HepG2 (cell line): ENCODE measurements around the gene P4HA1. TPM values are rescaled to one million over a fixed set of nuclear protein-coding genes. Genes with fewer than 3 reads are reported as not detected.
A peak's percentile ranks its signal among the peaks of the same experiment; 100 is the strongest.

ENCODE experiments used
- BATF2 ChIP-seq: sonication (generic); formaldehyde crosslinking; IDR thresholded peaks from 2 replicates; pipeline ENCODE4 v1.8.0; 2022; ENCODE audit warnings: mild to moderate bottlenecking, missing genetic modification reagents, moderate library complexity
- EHMT2 ChIP-seq: fragments of 200-600 bp; sonication (generic); IDR thresholded peaks from 2 replicates; pipeline ENCODE4 v1.7.0; 2017; ENCODE audit warnings: antibody characterized with exemption, low read depth, low read length, borderline replicate concordance
- FOXK2 ChIP-seq: fragments of 450-650 bp; IDR thresholded peaks from 2 replicates; pipeline ENCODE4 v1.6.1; 2016
- HNF4A ChIP-seq: sonication (generic); formaldehyde crosslinking; IDR thresholded peaks from 2 replicates; pipeline ENCODE4 v1.4.0; 2020; ENCODE audit warnings: missing genetic modification reagents
- MBNL3 ChIP-seq: fragments of 250-450 bp; sonication (Bioruptor Pico); conservative IDR thresholded peaks from 2 replicates; pipeline ENCODE4 v1.8.0; 2022; ENCODE audit warnings: mild to moderate bottlenecking, inconsistent platforms
- MLXIP ChIP-seq: sonication (generic); formaldehyde crosslinking; IDR thresholded peaks from 2 replicates; pipeline ENCODE4 v1.9.0; 2021; ENCODE audit warnings: missing genetic modification reagents, borderline replicate concordance
- PHB2 ChIP-seq: fragments of 450-650 bp; IDR thresholded peaks from 2 replicates; pipeline ENCODE4 v1.6.1; 2018; ENCODE audit not compliant: partially characterized antibody
- TEAD3 ChIP-seq: optimal IDR thresholded peaks from 2 replicates; pipeline ENCODE3; 2016; ENCODE audit warnings: borderline replicate concordance
- TP53 ChIP-seq: sonication (generic); formaldehyde crosslinking; conservative IDR thresholded peaks from 2 replicates; pipeline ENCODE4 v1.4.0; 2020; ENCODE audit warnings: missing genetic modification reagents
- XRCC5 ChIP-seq: fragments of 200-400 bp; formaldehyde crosslinking; optimal IDR thresholded peaks from 2 replicates; pipeline ENCODE3; 2017; ENCODE audit warnings: mild to moderate bottlenecking, low read length
- ZNF180 ChIP-seq: sonication (generic); formaldehyde crosslinking; IDR thresholded peaks from 2 replicates; pipeline ENCODE4 v1.4.0; 2020; ENCODE audit warnings: low read depth, missing genetic modification reagents, borderline replicate concordance
- ZNF343 ChIP-seq: sonication (generic); formaldehyde crosslinking; IDR thresholded peaks from 2 replicates; pipeline ENCODE4 v1.4.0; 2020; ENCODE audit warnings: mild to moderate bottlenecking, missing genetic modification reagents
- ZNF678 ChIP-seq: sonication (generic); formaldehyde crosslinking; IDR thresholded peaks from 2 replicates; pipeline ENCODE4 v1.4.0; 2020; ENCODE audit warnings: mild to moderate bottlenecking, missing genetic modification reagents
- ZNF775 ChIP-seq: sonication (generic); formaldehyde crosslinking; IDR thresholded peaks from 2 replicates; pipeline ENCODE4 v1.4.0; 2020; ENCODE audit warnings: missing genetic modification reagents, mild to moderate bottlenecking, moderate library complexity, borderline replicate concordance
- ZNF879 ChIP-seq: sonication (generic); formaldehyde crosslinking; IDR thresholded peaks from 2 replicates; pipeline ENCODE4 v1.8.1; 2023; ENCODE audit warnings: missing genetic modification reagents
- polyA plus RNA-seq, 8 experiments: library from polyadenylated mRNA; depleted of rRNA in 3 of 8; stranded (reverse) in 7 of 8; unstranded in 1 of 8; fragments of >200 nt; fragmentation: Illumina TruSeq in 4 of 8; extraction: Trizol in 4 of 8; gene quantifications; 2 replicates each; pipeline versions ENCODE4 v1.2.1 to v1.2.3, GENCODE V29; 2011 to 2016; ENCODE audit warnings: low read depth in 4 of 8, missing spikeins in 1 of 8, mixed read lengths in 1 of 8; ENCODE audit not compliant: insufficient read depth in 1 of 8
- total RNA-seq, 5 experiments: library from RNA; depleted of rRNA; stranded (reverse); fragments of >200 nt; fragmentation: Illumina TruSeq; extraction: Trizol; gene quantifications; 2 replicates each; pipeline ENCODE4 v1.2.3, GENCODE V29; 2016; ENCODE audit warnings: low read depth in 1 of 5
- TF ChIP-seq, protein P1 (sequence below): sonication (generic); formaldehyde crosslinking; IDR thresholded peaks from 2 replicates; pipeline ENCODE4 v1.4.0; 2020; ENCODE audit warnings: missing genetic modification reagents, borderline replicate concordance
- TF ChIP-seq, protein P2 (sequence below), 2 experiments: sonication (generic) in 1 of 2; formaldehyde crosslinking in 1 of 2; IDR thresholded peaks; 2 replicates each; pipeline versions ENCODE4 v1.5.1 to v1.6.1; 2011 to 2020; ENCODE audit warnings: borderline replicate concordance in 1 of 2, low read depth in 1 of 2, low read length in 1 of 2, mild to moderate bottlenecking in 1 of 2, missing genetic modification reagents in 1 of 2, moderate library complexity in 1 of 2

Gene P4HA1
- total and polyA plus RNA-seq, 2 of the 13 experiments (the other 11 are each of a cell fraction or from before 2014, with no cell fraction given): 63.1 to 196 TPM

DNA sequence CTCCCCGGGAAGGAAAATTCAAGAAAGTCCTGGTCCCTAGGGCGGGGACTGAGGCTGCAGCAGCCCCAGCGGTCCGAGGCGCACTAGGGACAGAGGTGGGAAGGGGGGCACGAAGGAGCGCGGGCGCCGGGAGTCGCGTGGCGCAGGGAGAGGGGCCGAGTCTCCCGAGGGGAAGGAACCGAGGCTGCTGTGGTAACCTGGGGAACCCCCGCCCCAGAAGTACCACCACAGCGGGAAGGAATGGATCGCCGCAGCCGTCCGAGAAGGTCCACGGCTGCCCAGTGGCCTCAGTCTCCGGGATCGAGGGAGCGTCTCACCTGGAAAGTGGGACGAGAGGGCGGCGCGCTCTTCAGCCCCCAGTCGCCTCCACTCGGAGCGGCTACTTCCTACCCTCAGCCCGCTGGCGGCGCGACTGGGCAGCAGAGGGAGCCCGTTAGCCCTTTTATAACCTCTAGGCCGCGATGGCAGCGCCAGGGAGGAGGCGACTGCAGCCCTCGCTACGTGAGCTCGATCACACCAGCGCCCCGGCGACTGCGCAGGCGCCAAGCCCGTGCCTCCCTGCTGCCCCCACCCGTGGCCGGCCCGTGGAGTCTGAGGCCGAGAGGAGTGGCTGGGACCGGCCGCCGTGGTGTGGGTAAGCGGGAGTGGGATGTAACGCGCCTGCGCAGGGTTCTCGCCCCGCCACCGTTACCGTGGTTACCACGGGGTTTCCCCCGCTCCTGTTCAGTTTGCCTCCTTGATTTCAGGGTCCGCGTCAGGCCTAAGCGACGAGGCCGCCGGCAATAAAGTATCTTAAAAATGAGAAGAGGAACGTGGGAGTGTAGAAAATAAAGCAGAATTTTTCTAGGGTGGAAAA lies at the start of gene P4HA1 (continued):
- peak; percentile 26; the same call in 1 of the 2 replicates for TF ChIP-seq MLXIP (CRISPR knock-in tag)
- peak; percentile 45; the same call in 1 of the 2 replicates for TF ChIP-seq ZNF180 (CRISPR knock-in tag)
- peak; percentile 93 for TF ChIP-seq ZNF343 (CRISPR knock-in tag)
- no peak for TF ChIP-seq MBNL3 (CRISPR knock-in tag)
- TF ChIP-seq EHMT2: no peak
- peak; percentile 58 for TF ChIP-seq TEAD3 (CRISPR knock-in tag)
- TF ChIP-seq HNF4A: peak; percentile 39; the same call in 1 of the 2 replicates
- TF ChIP-seq BATF2: peak; percentile 78; the same call in 1 of the 2 replicates
- TF ChIP-seq FOXK2: no peak
- TF ChIP-seq, protein P1, sequence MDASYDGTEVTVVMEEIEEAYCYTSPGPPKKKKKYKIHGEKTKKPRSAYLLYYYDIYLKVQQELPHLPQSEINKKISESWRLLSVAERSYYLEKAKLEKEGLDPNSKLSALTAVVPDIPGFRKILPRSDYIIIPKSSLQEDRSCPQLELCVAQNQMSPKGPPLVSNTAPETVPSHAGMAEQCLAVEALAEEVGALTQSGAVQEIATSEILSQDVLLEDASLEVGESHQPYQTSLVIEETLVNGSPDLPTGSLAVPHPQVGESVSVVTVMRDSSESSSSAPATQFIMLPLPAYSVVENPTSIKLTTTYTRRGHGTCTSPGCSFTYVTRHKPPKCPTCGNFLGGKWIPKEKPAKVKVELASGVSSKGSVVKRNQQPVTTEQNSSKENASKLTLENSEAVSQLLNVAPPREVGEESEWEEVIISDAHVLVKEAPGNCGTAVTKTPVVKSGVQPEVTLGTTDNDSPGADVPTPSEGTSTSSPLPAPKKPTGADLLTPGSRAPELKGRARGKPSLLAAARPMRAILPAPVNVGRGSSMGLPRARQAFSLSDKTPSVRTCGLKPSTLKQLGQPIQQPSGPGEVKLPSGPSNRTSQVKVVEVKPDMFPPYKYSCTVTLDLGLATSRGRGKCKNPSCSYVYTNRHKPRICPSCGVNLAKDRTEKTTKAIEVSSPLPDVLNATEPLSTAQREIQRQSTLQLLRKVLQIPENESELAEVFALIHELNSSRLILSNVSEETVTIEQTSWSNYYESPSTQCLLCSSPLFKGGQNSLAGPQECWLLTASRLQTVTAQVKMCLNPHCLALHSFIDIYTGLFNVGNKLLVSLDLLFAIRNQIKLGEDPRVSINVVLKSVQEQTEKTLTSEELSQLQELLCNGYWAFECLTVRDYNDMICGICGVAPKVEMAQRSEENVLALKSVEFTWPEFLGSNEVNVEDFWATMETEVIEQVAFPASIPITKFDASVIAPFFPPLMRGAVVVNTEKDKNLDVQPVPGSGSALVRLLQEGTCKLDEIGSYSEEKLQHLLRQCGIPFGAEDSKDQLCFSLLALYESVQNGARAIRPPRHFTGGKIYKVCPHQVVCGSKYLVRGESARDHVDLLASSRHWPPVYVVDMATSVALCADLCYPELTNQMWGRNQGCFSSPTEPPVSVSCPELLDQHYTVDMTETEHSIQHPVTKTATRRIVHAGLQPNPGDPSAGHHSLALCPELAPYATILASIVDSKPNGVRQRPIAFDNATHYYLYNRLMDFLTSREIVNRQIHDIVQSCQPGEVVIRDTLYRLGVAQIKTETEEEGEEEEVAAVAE (CRISPR knock-in tag): peak; percentile 66; the same call in 1 of the 2 replicates
- TF ChIP-seq ZNF678 (CRISPR knock-in tag): no peak
- no peak for TF ChIP-seq PHB2
- TF ChIP-seq TP53 (CRISPR knock-in tag): peak; percentile 77; the same call in 1 of the 2 replicates
- peak; percentile 11 for TF ChIP-seq XRCC5
- TF ChIP-seq ZNF879 (CRISPR knock-in tag): no peak
- TF ChIP-seq, protein P2, sequence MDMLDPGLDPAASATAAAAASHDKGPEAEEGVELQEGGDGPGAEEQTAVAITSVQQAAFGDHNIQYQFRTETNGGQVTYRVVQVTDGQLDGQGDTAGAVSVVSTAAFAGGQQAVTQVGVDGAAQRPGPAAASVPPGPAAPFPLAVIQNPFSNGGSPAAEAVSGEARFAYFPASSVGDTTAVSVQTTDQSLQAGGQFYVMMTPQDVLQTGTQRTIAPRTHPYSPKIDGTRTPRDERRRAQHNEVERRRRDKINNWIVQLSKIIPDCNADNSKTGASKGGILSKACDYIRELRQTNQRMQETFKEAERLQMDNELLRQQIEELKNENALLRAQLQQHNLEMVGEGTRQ (IDR thresholded peaks at IDR 0.05; ENCODE audit: low read depth, low read length): no peak
- TF ChIP-seq, protein P2 (CRISPR knock-in tag; IDR thresholded peaks at IDR 0.05; ENCODE audit: borderline replicate concordance): no peak
- no peak for TF ChIP-seq ZNF775 (CRISPR knock-in tag)
